GM12878 (cell line): ENCODE data around the gene ANAPC16. TPM values are rescaled to one million over a fixed set of nuclear protein-coding genes. Genes with fewer than 3 reads are reported as not detected.

Experiments
- ATAC-seq: fragments of 200-7000 bp; cut with Tn5 transposase; 3 replicates; pipeline ENCODE4 v1.9.1; 2020; ENCODE audit warnings: mild to moderate bottlenecking, moderate library complexity
- BruUV-seq: library from RNA; stranded (reverse); fragments of 400-500 nt; replicated peaks from 2 replicates; lab custom pipeline; 2021; lab: Mats Ljungman, UMichigan
- CTCF ChIA-PET: fragments of 300-600 bp; sonication (Branson Sonifier 250); formaldehyde crosslinking; extraction: SDS; loops from one replicate; lab custom pipeline; 2021; ENCODE audit warnings: inconsistent platforms; lab: Yijun Ruan, JAX
- POLR2A ChIA-PET: fragments of 350-600 bp; formaldehyde crosslinking; extraction: SDS; loops from one replicate; lab custom pipeline; 2021; ENCODE audit warnings: inconsistent platforms; lab: Charles Lee
- RAD21 ChIA-PET: fragments of 300-600 bp; sonication (Branson Sonifier 250); formaldehyde crosslinking; loops from one replicate; lab custom pipeline; 2023; ENCODE audit warnings: antibody characterized with exemption; ENCODE audit not compliant: unreplicated experiment; lab: Charles Lee
- SMC1A ChIA-PET: fragments of 300-600 bp; sonication (Branson Sonifier 250); formaldehyde crosslinking; loops from one replicate; lab custom pipeline; 2023; ENCODE audit not compliant: unreplicated experiment, uncharacterized antibody; lab: Charles Lee
- DNase-seq: peaks from one replicate; pipeline ENCODE4 v3.0.0-alpha.2; 2011; ENCODE audit warnings: low read depth, low spot score
- FAIRE-seq: peaks from 3 replicates; lab custom pipeline; 2011; peaks lifted over from hg19 to GRCh38; lab: Jason Lieb, UNC
- H2AFZ ChIP-seq: 2 replicates; pipeline ENCODE4 v1.6.0; 2011; ENCODE audit warnings: low read depth, low read length, control low read depth; ENCODE audit not compliant: control insufficient read depth
- H3K27ac ChIP-seq: 2 replicates; pipeline ENCODE4 v1.5.1; 2011; ENCODE audit warnings: control low read depth; ENCODE audit not compliant: control insufficient read depth, insufficient read depth
- H3K27me3 ChIP-seq, 2 experiments: replicated peaks in 1 of 2; 2 replicates each; pipeline versions ENCODE4 v1.6.0 to v1.6.1; 2011; ENCODE audit warnings: low read length in 1 of 2; ENCODE audit not compliant: control insufficient read depth in 2 of 2, insufficient read depth in 2 of 2
- H3K36me3 ChIP-seq, 2 experiments: 2 replicates each; pipeline ENCODE4 v1.5.1; 2011; ENCODE audit warnings: low read length in 1 of 2; ENCODE audit not compliant: control insufficient read depth in 2 of 2, insufficient read depth in 2 of 2
- H3K4me1 ChIP-seq: 2 replicates; pipeline ENCODE4 v1.6.1; 2011; ENCODE audit warnings: mild to moderate bottlenecking, low read length, moderate library complexity, mixed read lengths; ENCODE audit not compliant: control insufficient read depth, insufficient read depth
- H3K4me2 ChIP-seq: 2 replicates; pipeline ENCODE4 v1.6.0; 2011; ENCODE audit warnings: control low read depth; ENCODE audit not compliant: control insufficient read depth, insufficient read depth
- H3K4me3 ChIP-seq: fragments of 200-600 bp; sonication (generic); 2 replicates; pipeline ENCODE4 v1.5.1; 2016
- H3K79me2 ChIP-seq: 2 replicates; pipeline ENCODE4 v1.6.0; 2011; ENCODE audit warnings: low read length; ENCODE audit not compliant: control insufficient read depth, insufficient read depth
- H3K9ac ChIP-seq: 2 replicates; pipeline ENCODE4 v1.8.0; 2011; ENCODE audit warnings: low read length, control low read depth, mixed read lengths; ENCODE audit not compliant: control insufficient read depth, insufficient read depth
- H3K9me3 ChIP-seq: replicated peaks from 3 replicates; pipeline ENCODE4 v1.5.1; 2011; ENCODE audit warnings: mild to moderate bottlenecking, low read length; ENCODE audit not compliant: control insufficient read depth, insufficient read depth
- H4K20me1 ChIP-seq: 2 replicates; pipeline ENCODE4 v1.6.0; 2011; ENCODE audit not compliant: control insufficient read depth, insufficient read depth
- CEBPB ChIP-seq, 2 experiments: fragments of 150-350 bp in 1 of 2; IDR thresholded peaks; 2 replicates each; pipeline ENCODE4 v1.6.1; 2012 to 2014; ENCODE audit warnings: low read depth in 2 of 2, low read length in 2 of 2, borderline replicate concordance in 1 of 2, inconsistent platforms in 1 of 2
- CREM ChIP-seq: IDR thresholded peaks from 2 replicates; pipeline ENCODE4 v1.6.1; 2014; ENCODE audit warnings: antibody characterized with exemption, low read depth
- CTCF ChIP-seq, 3 experiments: IDR thresholded peaks in 2 of 3; conservative IDR thresholded peaks in 1 of 3; 2 replicates each; pipeline ENCODE4 v1.5.1; 2011; ENCODE audit warnings: low read depth in 3 of 3, low read length in 3 of 3, mild to moderate bottlenecking in 3 of 3, control low read depth in 2 of 3, moderate library complexity in 2 of 3, inconsistent platforms in 1 of 3, mixed read lengths in 1 of 3; ENCODE audit not compliant: control insufficient read depth in 2 of 3, insufficient read depth in 1 of 3; ENCODE audit errors: extremely low read depth in 1 of 3
- E2F4 ChIP-seq: IDR thresholded peaks from 2 replicates; pipeline ENCODE4 v1.6.1; 2012; ENCODE audit warnings: low read depth, low read length, improper control_type of control experiment
- MEF2A ChIP-seq: IDR thresholded peaks from 2 replicates; pipeline ENCODE4 v1.6.1; 2011; ENCODE audit warnings: low read depth, mild to moderate bottlenecking, low read length, moderate library complexity; ENCODE audit not compliant: insufficient read depth
- POLR2A ChIP-seq: IDR thresholded peaks from 2 replicates; pipeline ENCODE4 v1.6.1; 2011; ENCODE audit warnings: low read depth, mild to moderate bottlenecking, low read length
- SPI1 ChIP-seq: IDR thresholded peaks from 2 replicates; pipeline ENCODE4 v1.6.1; 2011; ENCODE audit warnings: low read depth, mild to moderate bottlenecking, low read length, moderate library complexity, borderline replicate concordance; ENCODE audit not compliant: insufficient read depth
- SUPT20H ChIP-seq: IDR thresholded peaks from 2 replicates; pipeline ENCODE4 v1.6.1; 2011; ENCODE audit warnings: low read depth, mild to moderate bottlenecking, low read length, moderate library complexity, borderline replicate concordance; ENCODE audit not compliant: control insufficient read depth
- TARDBP ChIP-seq: IDR thresholded peaks from 2 replicates; pipeline ENCODE4 v1.6.1; 2016; ENCODE audit warnings: borderline replicate concordance
- WGBS: methylation state at CpG from one replicate; pipeline ENCODE4 v1.1.6; 2016; ENCODE audit warnings: low lambda C conversion rate; ENCODE audit not compliant: insufficient replicate concordance, insufficient coverage; ENCODE audit errors: missing lambda C conversion rate; 5-methylcytosine and 5-hydroxymethylcytosine counted together
- in situ Hi-C: fragments of 300-500 bp; cut with MboI; formaldehyde crosslinking; loops from 9 replicates; pipeline ENCODE4 v1.14.3; 2018; ENCODE audit warnings: mixed read lengths
- intact Hi-C: fragments of 100-400 bp; cut with micrococcal nuclease; formaldehyde crosslinking; loops from one replicate; pipeline ENCODE4 v1.14.2; 2022; ENCODE audit not compliant: unreplicated experiment
- polyA plus RNA-seq, 11 experiments: library from polyadenylated mRNA; depleted of rRNA in 4 of 11; unstranded in 6 of 11; stranded (reverse) in 5 of 11; fragments of >200 nt; fragmentation: Nextera tagmentation in 4 of 11; fragmentation: Illumina TruSeq in 1 of 11; extraction: Ambion mirVana in 4 of 11; extraction: Trizol in 1 of 11; gene quantifications; 1 replicate in 1 of 11; 2 replicates in 10 of 11; pipeline versions ENCODE4 v1.2.1 to v1.2.3, GENCODE V29; 2011 to 2016; ENCODE audit warnings: inconsistent platforms in 2 of 11, missing spikeins in 2 of 11, low read depth in 1 of 11
- total RNA-seq, 4 experiments: library from RNA; depleted of rRNA in 3 of 4; stranded (reverse); fragments of >200 nt in 3 of 4; fragmentation: Illumina TruSeq in 1 of 4; extraction: Trizol in 1 of 4; gene quantifications; 2 replicates each; pipeline versions ENCODE4 v1.2.1 to v1.2.3, GENCODE V29; 2013 to 2021

The ANAPC16 gene
- total and polyA plus RNA-seq, 10 of the 15 experiments (the other 5 are each of a cell fraction or from before 2014, with no cell fraction given), result 66.9 to 208 (median 134) TPM

- H4K20me1 ChIP-seq, result no peaks in the 10 kb centered on the region
- no peaks in the 10 kb centered on the region for H3K27me3 ChIP-seq
- no peaks in the 10 kb centered on the region; a peak in 2 of 4 replicates for H3K36me3 ChIP-seq
- no peak overlapping the region for H2AFZ ChIP-seq
- no TSS peak for BruUV-seq
- no peaks in the 10 kb centered on the region for H3K9me3 ChIP-seq
- H3K4me3 ChIP-seq, result no peak overlapping the region
- no peak overlapping the region for H3K9ac ChIP-seq
- no peak overlapping the region for H3K4me2 ChIP-seq
- CTCF ChIA-PET, result interaction anchor here (0.8 to 3.4 kb wide), 2 partner anchors 13 to 16 kb away, joined by 3 to 10 read pairs; no protein-coding TSS in a partner anchor
- H3K4me1 ChIP-seq, result peaks cover 26% of the 10 kb centered on the region
- no peak for FAIRE-seq
- no peak for DNase-seq
- TF ChIP-seq SPI1 (peak; percentile 51; the same call in 1 of the 2 replicates), TARDBP (no peak), POLR2A (no peak), MEF2A (0 out of 2 replicates have a peak, but pooled peaks have one; percentile 13), E2F4 (no peak), CTCF (IDR thresholded peaks at IDR 0.05 in 2 of 3, conservative IDR thresholded peaks at IDR 0.05 in 1 of 3; ENCODE audit: control insufficient read depth in 2 of 3, extremely low read depth in 1 of 3, insufficient read depth in 1 of 3, low read depth in 3 of 3, low read length in 3 of 3) (no peak), SUPT20H (no peak), CREM (no peak), CEBPB (IDR thresholded peaks at IDR 0.05; ENCODE audit: borderline replicate concordance in 1 of 2, low read depth in 2 of 2, low read length in 2 of 2) (no peak)
- 41% methylated on average over 1 of the region's 1 CpG for WGBS
- H3K27ac ChIP-seq, result no peak overlapping the region
- ATAC-seq, result peak; percentile 61
- RAD21 ChIA-PET, result interaction anchor here (1.2 kb wide), 1 partner anchor 11 kb away, joined by 3 read pairs; no protein-coding TSS in a partner anchor
- SMC1A ChIA-PET, result interaction anchor here (1.5 to 1.9 kb wide), 2 partner anchors 13 to 21 kb away, joined by 5 to 7 read pairs; no protein-coding TSS in a partner anchor
- POLR2A ChIA-PET, result interaction anchor here (0.6 kb wide), 2 partner anchors 107 to 394 kb away, joined by 3 to 4 read pairs; no protein-coding TSS in a partner anchor
- intact Hi-C loops (no loop called here), in situ Hi-C loops (no loop called here)
- H3K79me2 ChIP-seq, result no peaks in the 10 kb centered on the region
Measured at GRCh38 chr10:72239409-72239808, 23.6 kb downstream of the ANAPC16 start.
